HG03432 (cell line): ENCODE measurements around the gene SNAPC1.
"Not testable (repeated sequence)": the region's sequence is repeated elsewhere in the genome, so short reads cannot be mapped to it uniquely, and the experiment has no call there.

Source experiments
- ATAC-seq: cut with Tn5 transposase; IDR thresholded peaks from one replicate; pipeline ENCODE4 v1.9.1; 2021; ENCODE audit warnings: mild to moderate bottlenecking, moderate library complexity; ENCODE audit not compliant: unreplicated experiment

The SNAPC1 gene

DNA sequence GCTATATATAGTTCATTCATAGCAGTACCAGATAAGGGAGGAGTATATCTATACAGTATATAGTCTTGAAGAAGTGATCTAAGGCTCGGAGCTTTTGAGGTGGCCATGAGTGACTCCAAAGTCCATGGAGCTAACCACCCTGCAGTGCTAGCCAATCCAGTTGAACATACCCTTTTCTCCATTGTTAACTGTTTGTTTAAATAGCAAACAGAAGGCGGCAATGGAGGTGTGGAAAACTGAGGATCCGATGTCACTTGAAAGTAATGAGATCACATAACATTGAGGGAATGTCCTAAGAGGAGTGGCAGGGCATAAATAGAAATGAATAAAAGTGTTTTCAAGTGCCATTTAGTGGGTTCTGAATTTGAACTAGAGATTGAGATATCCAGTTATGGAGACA, 12.4 kb upstream of the SNAPC1 start:
- ATAC-seq = no peak

DNA sequence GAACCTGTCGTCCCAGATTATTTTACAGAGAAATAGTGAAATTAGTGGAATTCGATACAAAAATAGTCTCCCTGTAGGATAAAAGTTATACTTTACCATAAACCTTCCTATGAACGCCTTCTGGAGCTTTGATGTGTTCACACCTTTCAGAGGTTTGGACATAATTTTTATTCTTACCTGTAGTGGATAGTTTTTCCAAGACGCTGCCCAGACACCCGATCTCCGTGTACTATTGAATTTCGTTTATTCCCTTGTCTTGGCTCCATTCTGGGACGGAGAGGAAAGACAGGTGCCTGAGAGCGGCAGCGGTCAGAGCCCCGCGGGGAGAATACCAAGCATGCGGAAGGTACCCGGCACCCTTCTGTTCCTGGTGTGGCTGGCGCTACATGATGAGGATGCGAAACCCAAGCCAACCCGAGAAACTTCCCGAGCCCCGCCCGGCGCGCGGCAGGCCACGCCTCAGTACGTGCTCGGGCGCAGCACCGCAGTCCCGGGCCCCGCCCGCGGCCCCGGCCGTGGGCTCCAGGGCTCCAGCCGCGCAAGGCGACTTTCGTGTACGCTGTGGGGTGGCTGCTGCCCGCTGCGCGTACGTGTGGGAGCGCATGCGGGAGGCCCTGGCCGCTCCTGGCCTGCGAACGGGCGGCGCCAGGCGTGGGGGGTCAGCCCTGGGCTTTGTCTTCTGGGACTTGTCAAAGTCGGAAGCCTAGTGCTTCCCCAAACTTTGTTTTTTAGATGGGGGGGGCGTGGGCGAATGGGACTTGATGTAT, 11.3 kb upstream of the SNAPC1 start:
- peak; percentile 93 for ATAC-seq

DNA sequence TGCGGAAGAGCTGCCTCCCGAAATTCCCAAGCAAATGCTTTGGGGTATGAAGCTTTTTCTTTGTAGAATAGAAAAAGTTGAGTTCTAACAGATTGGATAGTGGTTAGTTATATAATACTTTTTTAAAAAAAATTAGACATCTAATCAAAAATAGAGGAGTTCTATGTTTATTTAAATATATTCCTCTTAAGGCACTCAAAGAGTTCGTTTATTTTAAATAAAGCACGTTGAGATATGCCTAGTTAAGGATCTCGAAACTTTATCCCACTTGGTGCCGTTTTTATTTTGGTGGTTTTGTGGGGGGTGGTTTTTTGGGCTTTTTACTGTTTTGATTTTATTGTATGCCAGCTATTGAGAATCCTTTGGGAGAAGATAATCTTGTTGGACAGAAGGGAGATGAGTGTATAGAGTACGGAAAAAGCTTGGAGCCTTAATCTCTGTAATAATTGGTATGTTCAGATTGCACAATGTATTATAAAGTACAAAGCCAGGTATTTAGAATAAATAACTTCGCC, 10.7 kb upstream of the SNAPC1 start:
- no peak for ATAC-seq

DNA sequence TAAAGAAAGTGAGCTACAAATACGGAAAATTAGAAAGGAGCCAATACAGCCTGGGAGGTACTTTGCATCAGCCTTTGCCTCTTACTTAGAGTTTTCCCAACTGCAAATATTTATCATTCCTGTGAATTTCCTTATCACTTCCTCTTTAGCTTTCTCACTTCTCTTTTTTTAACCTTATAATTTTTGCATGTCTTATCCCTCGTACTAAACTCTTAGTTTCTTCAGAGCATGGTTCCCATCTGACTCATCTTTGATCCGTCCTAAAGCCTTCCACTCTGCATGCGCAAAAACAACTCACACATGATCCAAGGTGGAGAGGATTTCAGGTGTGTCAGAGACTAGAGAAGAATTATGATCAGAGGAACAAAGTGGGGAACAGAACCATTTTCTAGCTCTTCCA, 9.6 kb upstream of the SNAPC1 start:
- peak; percentile 48 for ATAC-seq

DNA sequence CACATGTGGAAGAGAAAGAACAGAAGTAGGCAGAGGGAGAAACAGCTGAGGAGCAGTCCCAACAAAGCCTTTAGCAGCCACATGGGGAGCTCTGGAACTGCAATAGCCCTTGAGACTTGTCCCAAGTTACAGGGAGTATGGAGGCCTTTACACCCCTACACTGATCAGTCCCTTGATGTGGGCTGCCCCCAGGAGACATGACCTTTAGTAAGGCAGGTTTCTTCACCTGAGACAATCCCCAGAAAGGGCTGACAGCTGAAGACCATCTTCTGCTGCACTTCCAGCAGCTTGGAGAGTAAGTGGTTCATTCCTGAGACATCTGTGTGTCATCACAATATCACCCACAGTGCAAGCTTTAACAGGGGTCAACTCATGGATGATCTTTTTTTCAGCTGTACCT, 8.6 kb upstream of the SNAPC1 start:
- ATAC-seq = no peak

DNA sequence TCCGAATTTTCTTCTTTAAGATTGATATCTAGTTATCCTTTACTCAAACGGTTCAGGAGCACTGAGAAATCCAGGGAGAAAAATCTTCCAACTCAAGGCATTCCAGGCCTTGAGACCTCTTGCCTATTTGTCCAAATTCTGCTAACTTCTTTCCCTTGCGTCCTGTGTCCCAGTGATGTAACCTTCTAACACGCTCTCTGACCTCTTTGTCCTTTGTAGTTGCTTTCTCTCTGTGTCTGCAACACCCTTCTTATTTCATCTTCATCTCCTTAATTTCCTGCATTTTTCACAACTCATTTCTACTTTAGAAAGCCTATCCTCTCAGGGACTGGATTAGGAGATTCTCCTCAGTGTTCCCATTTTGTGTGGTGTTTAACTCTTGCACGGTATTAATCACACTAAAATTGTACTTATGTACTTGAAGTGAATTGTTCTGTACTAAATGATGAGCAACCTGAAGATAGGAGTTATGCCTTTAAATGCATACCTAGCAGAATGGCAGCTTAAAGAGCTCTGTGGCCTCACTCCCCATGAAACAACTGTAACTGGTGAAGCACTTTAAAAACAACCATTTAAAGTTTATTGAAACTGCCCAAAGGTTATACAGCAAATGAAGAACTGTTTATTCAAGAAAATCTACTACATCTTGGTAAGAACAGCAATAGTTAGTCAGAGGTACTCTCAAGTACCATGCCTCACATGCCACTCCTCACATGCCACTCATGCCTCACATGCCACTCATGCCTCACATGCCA, 7.4 kb upstream of the SNAPC1 start:
- ATAC-seq = no peak

DNA sequence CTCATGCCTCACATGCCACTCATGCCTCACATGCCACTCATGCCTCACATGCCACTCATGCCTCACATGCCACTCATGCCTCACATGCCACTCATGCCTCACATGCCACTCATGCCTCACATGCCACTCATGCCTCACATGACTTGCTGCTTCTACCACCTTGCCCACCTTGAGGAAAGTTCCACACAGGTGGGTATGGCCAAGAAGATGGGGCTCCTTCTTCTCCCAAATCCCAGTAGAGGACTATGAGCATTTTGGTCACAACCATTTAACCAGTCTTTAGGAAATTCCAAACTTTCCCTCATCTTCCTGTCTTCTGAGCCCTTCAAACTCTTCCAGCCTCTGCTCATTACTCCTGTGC, 6.9 kb upstream of the SNAPC1 start:
- not testable (repeated sequence) for ATAC-seq

DNA sequence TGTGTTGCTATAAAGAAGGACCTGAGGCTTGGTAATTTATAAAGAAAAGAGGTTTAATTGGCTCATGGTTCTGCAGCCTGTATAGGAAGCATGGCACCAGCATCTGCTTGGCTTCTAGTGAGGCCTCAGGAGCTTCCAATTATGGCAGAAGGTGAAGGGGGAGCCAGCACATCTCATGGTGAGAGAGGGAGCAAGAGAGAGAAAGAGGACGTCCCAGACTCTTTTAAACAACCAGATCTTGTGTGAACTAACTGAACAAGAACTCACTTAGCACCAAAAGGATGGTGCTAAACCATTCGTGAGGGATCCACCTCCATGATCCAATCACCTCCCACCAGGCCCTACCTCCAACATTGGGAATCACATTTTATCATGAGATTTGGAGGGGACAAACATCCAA, 6.1 kb upstream of the SNAPC1 start:
- ATAC-seq = no peak

DNA sequence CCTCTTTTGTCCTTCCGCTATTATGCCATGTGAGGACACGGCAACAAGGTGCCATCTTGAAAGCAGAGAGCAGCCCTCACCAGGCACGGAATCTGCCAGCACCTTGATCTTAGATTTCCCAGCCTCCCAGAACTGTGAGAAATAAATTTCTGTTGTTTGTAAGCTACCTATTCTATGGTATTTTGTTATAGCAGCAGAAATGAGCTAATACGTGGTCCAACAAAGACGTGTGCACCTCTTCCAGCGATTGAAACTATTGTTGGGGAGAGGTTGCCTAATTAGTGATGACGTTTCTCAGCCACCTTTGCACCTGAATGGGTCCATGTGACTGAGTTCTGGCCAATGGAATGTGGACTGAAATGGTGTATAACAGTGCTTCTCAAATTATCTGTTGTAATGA, 2.3 kb upstream of the SNAPC1 start:
- no peak for ATAC-seq

DNA sequence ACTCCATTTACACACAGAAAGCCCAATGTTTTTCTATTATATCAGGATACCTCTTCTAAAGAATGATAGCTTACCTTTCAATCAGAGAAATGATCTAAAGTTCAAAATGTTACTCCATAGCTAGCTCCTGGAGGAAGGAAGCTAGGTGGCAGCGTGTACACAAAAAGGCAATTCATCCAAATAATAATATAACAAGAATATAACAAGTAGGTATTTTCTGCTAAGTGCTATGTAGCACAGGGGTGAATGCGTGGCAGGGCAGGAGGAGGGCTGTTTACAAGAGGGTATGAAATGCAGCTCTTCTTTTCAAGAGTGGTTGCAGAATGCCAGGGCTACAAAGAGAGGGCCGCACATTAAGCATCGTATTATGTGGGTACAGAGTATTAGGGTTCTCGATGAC, 663 bp upstream of the SNAPC1 start:
- peak; percentile 1 for ATAC-seq

DNA sequence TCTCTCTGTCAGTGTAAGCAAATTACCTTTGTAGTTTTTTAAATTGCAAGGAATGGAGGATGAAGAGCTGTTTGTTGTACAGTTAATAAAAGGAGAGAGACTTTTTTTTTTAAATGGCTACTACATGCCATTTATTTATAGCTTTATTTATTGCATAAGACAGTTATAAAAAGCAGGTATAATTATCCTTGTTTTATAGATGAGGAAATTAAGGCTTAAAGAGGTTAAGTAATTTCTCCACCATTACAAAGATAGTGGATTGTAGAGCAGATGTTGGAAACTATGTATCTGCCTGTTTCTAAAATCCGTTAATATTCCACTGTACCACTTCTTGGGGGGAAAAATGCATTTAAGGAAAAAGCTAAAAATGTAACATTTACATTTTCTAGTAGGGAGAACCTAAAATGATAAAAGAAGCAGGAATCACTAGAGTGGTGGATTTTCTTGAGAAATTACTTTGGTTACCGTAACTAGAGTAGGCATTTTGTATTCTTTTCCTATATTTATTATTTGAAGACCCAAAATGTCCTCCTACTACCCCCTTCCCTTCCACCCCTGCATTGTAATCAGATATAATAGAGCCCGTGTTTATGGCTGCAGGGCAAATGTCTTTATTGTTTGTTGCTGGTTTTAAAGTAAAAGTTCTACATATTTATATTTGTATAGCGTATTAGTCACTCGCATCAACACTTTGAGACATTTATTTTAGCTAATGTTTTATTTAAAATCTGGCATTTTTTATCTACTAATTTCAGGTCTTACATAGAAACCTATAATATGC, 2.3 kb downstream of the SNAPC1 start:
- no peak for ATAC-seq

DNA sequence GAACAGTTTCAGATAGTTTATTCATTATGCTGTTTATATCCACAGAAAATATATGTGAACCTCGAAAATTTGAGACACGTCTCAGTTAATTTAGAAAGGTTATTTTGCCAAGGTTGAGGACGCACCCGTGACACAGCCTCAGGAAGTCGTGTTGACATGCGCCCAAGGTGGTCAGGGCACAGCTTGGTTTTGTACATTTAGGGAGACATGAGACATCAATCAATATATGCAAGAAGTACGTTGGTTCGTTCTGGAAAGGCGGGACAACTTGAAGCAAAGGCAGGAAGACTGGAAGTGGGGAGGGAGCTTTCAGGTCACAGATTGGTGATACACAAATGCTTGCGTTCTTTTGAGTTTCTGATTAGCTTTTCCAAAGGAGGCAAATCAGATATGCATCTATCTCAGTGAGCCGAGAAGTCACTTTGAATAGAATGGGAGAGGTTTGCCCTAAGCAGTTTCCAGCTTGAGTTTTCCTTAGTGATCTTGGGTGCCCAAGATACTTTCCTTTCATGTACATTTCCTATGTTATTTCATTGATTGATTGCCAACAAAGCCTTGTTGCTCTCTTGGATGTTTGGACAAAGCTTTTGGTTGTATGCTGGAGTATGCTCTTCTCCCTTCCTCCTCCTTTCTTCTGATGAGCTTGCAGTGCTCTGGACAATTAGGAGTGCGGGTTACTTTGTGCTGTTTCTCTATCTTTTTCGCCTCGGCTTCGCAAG, 3.2 kb downstream of the SNAPC1 start:
- no peak for ATAC-seq

DNA sequence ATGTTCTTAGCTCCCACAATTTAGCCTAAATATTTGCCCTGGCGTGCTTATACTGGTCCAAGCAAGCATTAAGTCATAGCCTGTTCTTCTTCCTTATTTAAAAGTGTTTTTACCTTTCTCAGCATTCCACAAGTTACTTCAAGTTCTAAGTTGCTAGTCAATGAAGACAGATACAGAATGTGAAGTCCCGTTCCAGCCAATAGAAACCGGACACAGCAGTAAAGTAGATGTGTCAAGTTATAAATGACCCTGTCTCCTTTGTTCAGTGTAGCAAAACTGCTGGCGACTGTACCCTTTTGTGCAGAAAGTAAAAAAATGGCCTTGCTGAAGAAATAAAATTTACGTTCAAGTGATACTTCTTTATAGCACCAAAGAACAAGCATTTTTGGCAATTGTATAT, 3.9 kb downstream of the SNAPC1 start:
- no peak for ATAC-seq

DNA sequence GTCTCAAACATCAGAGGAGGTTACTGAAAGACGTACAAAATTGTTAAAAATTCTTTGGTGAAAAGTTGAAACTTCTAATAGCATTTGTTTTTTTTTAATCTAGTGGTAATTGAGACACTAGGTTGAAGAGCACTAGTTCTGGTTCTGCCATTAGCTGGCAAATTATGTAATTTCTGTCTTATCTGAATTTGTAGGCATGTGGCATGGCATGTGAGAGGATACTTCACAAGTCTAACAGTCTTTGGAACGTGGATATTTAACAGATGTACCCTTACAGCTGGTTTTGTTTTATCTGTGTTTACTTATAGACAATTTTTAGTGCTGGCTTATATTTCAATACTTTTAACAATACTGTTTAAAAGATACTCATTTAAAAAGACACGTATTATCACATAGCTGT, 6.0 kb downstream of the SNAPC1 start:
- ATAC-seq = no peak

DNA sequence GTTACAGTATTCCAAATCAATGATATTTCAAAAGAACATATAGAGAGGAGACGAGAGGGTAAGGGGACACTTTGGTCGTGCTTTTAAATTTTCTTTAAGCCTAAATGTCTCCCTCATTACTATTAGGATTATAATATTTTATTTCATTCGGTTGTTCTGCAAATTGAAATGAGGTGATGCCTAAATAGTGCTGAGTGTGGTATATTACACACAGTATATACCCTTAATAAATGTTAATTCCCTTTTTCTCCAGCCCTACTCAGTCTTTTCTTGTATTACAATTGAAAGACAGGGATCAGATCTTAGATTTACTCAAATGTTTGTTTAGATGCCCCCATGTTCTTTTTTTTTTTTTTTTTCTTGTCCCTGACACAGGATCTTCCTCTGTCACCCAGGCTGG, 7.7 kb downstream of the SNAPC1 start:
- no peak for ATAC-seq

DNA sequence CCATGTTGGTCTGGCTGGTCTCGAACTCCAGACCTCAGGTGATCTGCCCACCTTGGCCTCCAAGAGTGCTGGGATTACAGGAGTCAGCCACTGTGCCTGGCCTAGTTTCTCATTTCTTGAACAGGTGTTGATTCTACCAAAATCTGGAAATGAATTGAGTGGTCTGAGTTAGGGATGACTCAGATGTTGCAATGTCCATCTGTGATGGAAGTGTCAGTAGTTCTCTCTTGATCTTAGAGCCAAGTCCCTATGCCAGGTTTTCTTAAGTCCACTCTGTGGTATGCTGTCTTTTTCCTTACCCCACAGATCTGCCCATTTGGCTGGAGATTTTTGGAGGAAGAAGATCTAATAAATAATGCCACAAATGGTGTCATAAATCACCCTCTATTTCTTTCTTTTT, 12.6 kb downstream of the SNAPC1 start:
- ATAC-seq = no peak

DNA sequence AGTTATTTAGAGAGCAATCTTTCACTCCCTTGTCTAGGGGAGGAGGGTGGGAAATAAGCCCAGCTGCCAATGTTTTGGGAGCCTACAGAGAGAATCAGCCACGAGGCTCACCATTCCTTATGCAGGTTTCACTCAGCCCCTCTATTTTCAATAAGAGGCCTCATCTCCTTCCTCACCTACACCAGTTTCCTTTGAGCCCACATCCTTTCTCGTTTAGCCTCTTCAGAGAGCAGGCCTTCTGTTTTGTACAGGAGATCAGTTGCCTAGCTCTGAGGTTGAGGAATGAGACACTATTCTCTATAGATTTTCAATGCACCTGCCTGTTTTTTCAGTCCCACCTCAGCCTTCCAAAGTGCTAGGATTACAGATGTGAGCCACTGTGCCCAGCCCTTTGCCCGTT, 17.9 kb downstream of the SNAPC1 start:
- peak; percentile 81 for ATAC-seq

DNA sequence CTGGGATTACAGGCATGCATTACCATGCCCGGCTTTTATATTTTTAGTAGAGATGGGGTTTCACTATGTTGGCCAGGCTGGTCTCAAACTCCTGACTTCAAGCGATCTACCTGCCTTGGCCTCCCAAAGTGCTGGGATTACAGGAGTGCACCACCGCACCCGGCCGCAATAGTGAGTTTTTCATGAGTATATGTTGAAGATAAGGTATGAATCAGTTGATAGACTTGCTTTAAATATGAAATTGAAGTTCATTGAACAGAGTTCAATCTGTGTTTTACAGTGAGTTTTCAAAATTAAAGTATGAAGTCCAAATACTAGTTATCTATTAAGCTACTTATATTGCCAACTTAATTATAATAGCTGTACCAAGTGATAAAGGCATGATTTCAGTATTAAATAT, 35.1 kb downstream of the SNAPC1 start:
- no peak for ATAC-seq

DNA sequence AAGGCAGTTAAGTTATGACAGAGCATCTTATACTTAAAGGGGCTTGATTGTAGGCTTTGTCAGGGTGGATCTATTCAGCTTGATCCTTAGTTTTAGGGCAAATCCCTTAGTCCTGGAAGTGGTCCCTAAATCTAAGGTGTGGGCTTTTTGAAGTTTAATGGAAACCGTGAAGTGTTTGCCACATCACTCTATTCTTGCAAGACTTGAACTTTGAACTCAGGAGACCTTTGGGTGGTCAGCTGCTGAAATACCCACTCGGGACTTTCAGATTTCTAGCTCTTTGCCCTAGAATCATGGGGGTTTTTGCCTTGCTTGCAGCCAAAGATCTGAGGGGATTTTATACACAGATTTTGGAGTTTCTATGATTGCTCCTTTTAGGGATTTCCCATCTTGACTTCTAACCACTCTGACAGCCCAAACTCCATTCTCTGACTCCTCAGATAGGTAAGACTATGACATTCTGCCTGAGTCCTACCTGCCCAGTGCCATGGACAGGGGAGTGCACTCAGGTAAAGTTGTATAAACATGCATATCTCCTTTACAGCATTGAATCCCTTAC, 39.9 kb downstream of the SNAPC1 start:
- no peak for ATAC-seq

DNA sequence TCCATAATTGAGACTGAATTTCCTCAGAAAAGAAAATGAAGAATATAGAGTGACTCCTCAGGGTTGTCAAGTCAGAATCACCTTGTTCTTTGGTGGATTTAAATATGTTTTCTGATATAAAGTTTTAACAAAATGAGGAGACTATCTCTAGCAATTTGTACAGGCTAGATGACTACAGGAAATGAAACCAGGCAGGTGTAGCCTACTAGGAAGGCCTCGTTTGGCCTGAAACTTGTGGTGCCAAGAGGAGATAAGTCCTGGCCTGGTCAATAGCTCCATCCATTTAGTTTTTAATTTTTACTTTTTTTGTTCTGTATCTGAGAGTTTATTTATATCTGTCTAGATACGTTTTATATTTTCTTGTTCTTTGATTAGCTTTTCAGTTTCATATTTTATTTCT, 41.5 kb downstream of the SNAPC1 start:
- ATAC-seq = peak; percentile 64

DNA sequence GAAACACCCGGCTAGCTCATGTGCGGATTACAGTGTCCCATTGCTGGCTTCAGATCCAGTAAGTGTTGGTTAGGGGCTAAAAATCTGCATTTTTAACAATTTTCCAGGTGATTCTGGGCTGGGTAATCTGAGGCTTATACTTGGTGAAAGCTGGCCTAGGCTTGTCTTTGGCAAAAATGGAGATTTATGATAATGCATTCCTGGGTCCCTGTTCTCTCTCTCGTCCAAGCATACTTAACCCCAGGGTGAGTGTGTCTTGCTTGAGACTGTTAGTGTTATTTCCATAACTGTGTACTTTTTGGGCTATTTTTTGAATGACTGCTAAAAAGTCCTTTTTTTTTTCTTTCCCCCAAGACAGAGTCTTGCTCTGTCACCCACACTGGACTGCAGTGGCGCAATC, 43.2 kb downstream of the SNAPC1 start:
- ATAC-seq = no peak
